Measurements from ENCODE around the gene MSTO1. TPM values are rescaled to one million over a fixed set of nuclear protein-coding genes. Genes with fewer than 3 reads are reported as not detected.

The MSTO1 gene
- total and polyA plus RNA-seq, 2 of the 4 experiments (the other 2 are of a cell fraction): 21.7 to 38.3 TPM

GRCh38 chr1:155651861-155652661 lies 42.0 kb downstream of the MSTO1 start (continued):
- TF ChIP-seq RAD21 (IDR thresholded peaks at IDR 0.05; ENCODE audit: low read length): no peak

- H4K5ac ChIP-seq (ENCODE audit: low read depth, low read length): no peak overlapping the region
- H3K79me1 ChIP-seq (ENCODE audit: low read depth in 1 of 2, low read length in 2 of 2): no peaks in the 10 kb centered on the region
- H2AK5ac ChIP-seq (ENCODE audit: low read depth, low read length): no peak overlapping the region
- no peak overlapping the region for H3K4me2 ChIP-seq (ENCODE audit: low read depth, low read length)
- H3K4me3 ChIP-seq (ENCODE audit: insufficient read depth, low read depth, low read length): no peak overlapping the region
- in situ Hi-C loops (cut with MboI; ENCODE audit: low sequenced_read_pairs) (no loop called here), dilution Hi-C loops (cut with HindIII; ENCODE audit: low sequenced_read_pairs, unreplicated experiment) (no loop called here), intact Hi-C loops (cut with micrococcal nuclease) (no loop called here)
- H3K14ac ChIP-seq (replicated peaks; ENCODE audit: low read depth, low read length): no peak overlapping the region
- no peak overlapping the region for H2AFZ ChIP-seq (replicated peaks; ENCODE audit: low read length, poor library complexity)
- peaks cover 4% of the 10 kb centered on the region; the same call in 1 of the 2 replicates for H3K9me3 ChIP-seq (ENCODE audit: control insufficient read depth, insufficient read depth, low read length)
- H3K56ac ChIP-seq (ENCODE audit: extremely low read depth, insufficient read depth, low read length): no peak overlapping the region
- H2BK5ac ChIP-seq (ENCODE audit: low read depth, low read length, poor library complexity, severe bottlenecking): no peak overlapping the region
- ATAC-seq (ENCODE audit: low read depth) (no peak), DNase-seq (no peak)
- H3K18ac ChIP-seq (ENCODE audit: low read depth, low read length): no peak overlapping the region
- BruUV-seq (replicated peaks): no TSS peak
- no peak overlapping the region for H4K91ac ChIP-seq (ENCODE audit: insufficient read depth, low read depth, low read length)
- no peak overlapping the region for H3K9ac ChIP-seq (ENCODE audit: low read depth, low read length)
- no peak overlapping the region for H3K23ac ChIP-seq (ENCODE audit: low read depth, low read length)
- CTCF ChIA-PET: no interaction called here
- no peak overlapping the region for H2BK15ac ChIP-seq (ENCODE audit: low read depth, low read length)
- H4K8ac ChIP-seq (ENCODE audit: low read depth in 2 of 2, low read length in 2 of 2): no peak overlapping the region
- no peak overlapping the region for H2AK9ac ChIP-seq (replicated peaks; ENCODE audit: low read depth, low read length, poor library complexity)
- no peak overlapping the region for H3K27ac ChIP-seq (ENCODE audit: insufficient read depth, low read length)
- H3K27me3 ChIP-seq (ENCODE audit: control insufficient read depth, insufficient read depth, low read length): no peaks in the 10 kb centered on the region
- H3K4ac ChIP-seq (ENCODE audit: low read depth, low read length): no peak overlapping the region
- POLR2A ChIA-PET (ENCODE audit: unreplicated experiment): no interaction called here
- no peak overlapping the region for H2BK120ac ChIP-seq (ENCODE audit: low read depth, low read length)
- no peaks in the 10 kb centered on the region for H3K9me1 ChIP-seq (ENCODE audit: insufficient read depth, low read length)
- no peaks in the 10 kb centered on the region for H3K36me3 ChIP-seq (ENCODE audit: control insufficient read depth, insufficient read depth, low read length)
- H4K20me1 ChIP-seq (ENCODE audit: insufficient read depth, low read length): no peaks in the 10 kb centered on the region
- WGBS, 2 experiments (ENCODE audit: extremely low coverage in 2 of 2, insufficient read length in 1 of 2): no CpG with 5 or more reads among the region's 3 CpGs
- H3K4me1 ChIP-seq (ENCODE audit: control insufficient read depth, insufficient read depth, low read length): peaks cover 2% of the 10 kb centered on the region; the same call in 1 of the 2 replicates
- H2BK20ac ChIP-seq (ENCODE audit: low read depth, low read length): no peak overlapping the region
- no peak for TF ChIP-seq MAZ (IDR thresholded peaks at IDR 0.05; ENCODE audit: borderline replicate concordance, low read depth, low read length)
- TF ChIP-seq CHD1 (IDR thresholded peaks at IDR 0.05; ENCODE audit: low read depth, low read length): no peak
- TF ChIP-seq FOS (IDR thresholded peaks at IDR 0.05; ENCODE audit: low read depth, low read length): no peak
- TF ChIP-seq SMC3 (IDR thresholded peaks at IDR 0.05; ENCODE audit: low read depth, low read length): no peak
- TF ChIP-seq CTCF (conservative IDR thresholded peaks at IDR 0.05; ENCODE audit: low read depth, low read length): no peak
- TF ChIP-seq RCOR1 (IDR thresholded peaks at IDR 0.05; ENCODE audit: insufficient replicate concordance, low read length): no peak
- no peak for TF ChIP-seq BHLHE40 (IDR thresholded peaks at IDR 0.05; ENCODE audit: low read depth, low read length)
- TF ChIP-seq POLR2A (IDR thresholded peaks at IDR 0.05; ENCODE audit: low read depth, low read length): no peak
- TF ChIP-seq USF2 (IDR thresholded peaks at IDR 0.05; ENCODE audit: low read depth, low read length): no peak
- TF ChIP-seq NFE2L2 (IDR thresholded peaks at IDR 0.05; ENCODE audit: low read depth, low read length): no peak
- TF ChIP-seq ELK1 (IDR thresholded peaks at IDR 0.05; ENCODE audit: borderline replicate concordance, low read depth, low read length): no peak
- no peak for TF ChIP-seq RAD21 (IDR thresholded peaks at IDR 0.05; ENCODE audit: low read length)
- TF ChIP-seq CEBPB (IDR thresholded peaks at IDR 0.05; ENCODE audit: low read depth, low read length): no peak
These were observed 42.9 kb downstream of the MSTO1 start for GRCh38 chr1:155652951-155653350.

Measured in IMR-90 (cell line).